OCI-LY7 (cell line): ENCODE measurements around the gene SAMD13. TPM values are rescaled to one million over a fixed set of nuclear protein-coding genes. Genes with fewer than 3 reads are reported as not detected.

ENCODE experiments used
- BruUV-seq: library from RNA; stranded (reverse); fragments of 400-500 nt; replicated peaks from 2 replicates; lab custom pipeline; 2021; lab: Mats Ljungman, UMichigan
- CTCF ChIA-PET: fragments of 300-600 bp; sonication (Branson Sonifier 250); formaldehyde crosslinking; loops from one replicate; lab custom pipeline; 2022; ENCODE audit warnings: antibody characterized with exemption; ENCODE audit not compliant: unreplicated experiment; lab: Charles Lee
- POLR2A ChIA-PET: fragments of 300-600 bp; sonication (Branson Sonifier 250); formaldehyde crosslinking; loops from one replicate; lab custom pipeline; 2022; ENCODE audit warnings: antibody characterized with exemption; lab: Charles Lee
- DNase-seq: peaks from one replicate; pipeline ENCODE4 v3.0.0-alpha.2; 2015; ENCODE audit warnings: low spot score
- H2AFZ ChIP-seq: fragments of 200-600 bp; sonication (generic), shearing (Covaris generic); 2 replicates; pipeline ENCODE4 v1.6.1; 2014; ENCODE audit warnings: mild to moderate bottlenecking, antibody characterized with exemption, low read length, moderate library complexity
- H3K27ac ChIP-seq: fragments of 200-600 bp; sonication (generic); 2 replicates; pipeline ENCODE4 v1.5.1; 2014; ENCODE audit warnings: mixed run types, low read depth, mild to moderate bottlenecking, moderate library complexity, low read length, inconsistent platforms; ENCODE audit not compliant: poor library complexity, severe bottlenecking
- H3K36me3 ChIP-seq: fragments of 200-600 bp; sonication (generic); 2 replicates; pipeline ENCODE4 v1.6.1; 2014; ENCODE audit warnings: mild to moderate bottlenecking, antibody characterized with exemption, low read length, moderate library complexity, mixed read lengths; ENCODE audit not compliant: insufficient read depth
- H3K4me1 ChIP-seq: fragments of 200-600 bp; sonication (generic); 2 replicates; pipeline ENCODE4 v1.5.1; 2014; ENCODE audit warnings: mild to moderate bottlenecking, low read length; ENCODE audit not compliant: insufficient read depth, poor library complexity, severe bottlenecking
- H3K4me2 ChIP-seq: fragments of 200-600 bp; sonication (generic); 2 replicates; pipeline ENCODE4 v1.6.1; 2014; ENCODE audit warnings: mild to moderate bottlenecking, low read length
- H3K4me3 ChIP-seq: fragments of 200-600 bp; sonication (generic); 2 replicates; pipeline ENCODE4 v1.5.1; 2014; ENCODE audit warnings: mild to moderate bottlenecking, low read depth, low read length; ENCODE audit not compliant: poor library complexity, severe bottlenecking
- H3K79me2 ChIP-seq: fragments of 200-600 bp; sonication (generic); 2 replicates; pipeline ENCODE4 v1.6.1; 2016; ENCODE audit warnings: low read depth, mild to moderate bottlenecking, low read length, moderate library complexity, mixed read lengths; ENCODE audit not compliant: insufficient read depth
- H3K9me2 ChIP-seq: fragments of 200-600 bp; sonication (generic); 2 replicates; pipeline ENCODE4 v1.6.1; 2016; ENCODE audit warnings: mild to moderate bottlenecking, low read length, mixed read lengths; ENCODE audit not compliant: insufficient read depth
- H3K9me3 ChIP-seq: fragments of 200-600 bp; sonication (generic); 2 replicates; pipeline ENCODE4 v1.6.1; 2014; ENCODE audit warnings: mild to moderate bottlenecking, mixed run types, low read length, mixed read lengths
- H4K20me1 ChIP-seq: fragments of 200-600 bp; sonication (generic); 2 replicates; pipeline ENCODE4 v1.6.1; 2014; ENCODE audit warnings: mild to moderate bottlenecking, antibody characterized with exemption, low read length, moderate library complexity, mixed read lengths; ENCODE audit not compliant: insufficient read depth
- EZH2phosphoT487 ChIP-seq: fragments of 200-600 bp; sonication (generic); IDR thresholded peaks from 2 replicates; pipeline ENCODE4 v1.6.1; 2018; ENCODE audit warnings: low read depth, borderline replicate concordance, mild to moderate bottlenecking, mixed run types, antibody characterized with exemption, low read length, moderate library complexity, mixed read lengths
- intact Hi-C: fragments of 100-400 bp; cut with micrococcal nuclease; formaldehyde crosslinking; loops from one replicate; pipeline ENCODE4 v1.10.0; 2022; ENCODE audit not compliant: unreplicated experiment
- total RNA-seq, 2 experiments: library from RNA; depleted of rRNA in 1 of 2; stranded (reverse); fragments of >200 nt in 1 of 2; shearing (Covaris generic) in 1 of 2; gene quantifications; 2 replicates each; pipeline ENCODE4 v1.2.3, GENCODE V29; 2014 to 2022
- TF ChIP-seq, protein P1 (sequence below): fragments of 200-600 bp; sonication (generic); conservative IDR thresholded peaks from 2 replicates; pipeline ENCODE4 v1.5.1; 2014; ENCODE audit warnings: mild to moderate bottlenecking, antibody characterized with exemption, low read length, moderate library complexity, mixed read lengths

Gene SAMD13
- total RNA-seq, 2 experiments from 2014 or later: 5.4 to 5.7 TPM

DNA sequence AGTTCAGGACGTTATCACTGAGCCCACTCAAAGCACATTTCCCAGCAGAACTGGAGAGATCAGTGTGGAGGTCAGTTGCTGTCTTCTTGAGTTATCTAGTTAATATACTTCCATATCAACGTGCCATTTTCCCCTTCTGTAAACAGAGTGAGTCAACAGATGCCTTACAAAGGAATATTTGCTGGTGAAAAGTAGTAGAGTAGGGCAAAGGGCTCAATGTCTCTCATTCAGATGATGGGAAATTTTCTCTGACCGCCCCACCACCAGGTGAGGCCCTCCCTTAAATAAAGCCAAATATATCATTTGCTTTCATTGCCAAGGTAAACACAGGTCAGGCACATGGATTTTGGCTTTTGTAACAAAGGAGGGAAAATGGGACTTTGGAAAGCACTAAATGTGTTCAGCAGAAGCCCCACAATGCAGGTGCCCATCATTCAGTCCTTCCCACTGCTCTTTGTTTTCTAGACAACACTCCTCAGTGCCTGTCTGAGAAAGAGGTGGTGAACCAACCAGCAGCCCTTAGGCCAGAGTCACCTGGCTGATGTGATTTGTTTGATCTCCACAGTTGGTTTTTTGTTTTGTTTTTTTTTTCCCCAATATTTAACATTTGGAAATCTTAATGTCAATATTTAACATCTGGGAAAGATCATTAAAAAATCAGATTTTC is 40.5 kb upstream of the SAMD13 start:
- TF ChIP-seq, protein P1, sequence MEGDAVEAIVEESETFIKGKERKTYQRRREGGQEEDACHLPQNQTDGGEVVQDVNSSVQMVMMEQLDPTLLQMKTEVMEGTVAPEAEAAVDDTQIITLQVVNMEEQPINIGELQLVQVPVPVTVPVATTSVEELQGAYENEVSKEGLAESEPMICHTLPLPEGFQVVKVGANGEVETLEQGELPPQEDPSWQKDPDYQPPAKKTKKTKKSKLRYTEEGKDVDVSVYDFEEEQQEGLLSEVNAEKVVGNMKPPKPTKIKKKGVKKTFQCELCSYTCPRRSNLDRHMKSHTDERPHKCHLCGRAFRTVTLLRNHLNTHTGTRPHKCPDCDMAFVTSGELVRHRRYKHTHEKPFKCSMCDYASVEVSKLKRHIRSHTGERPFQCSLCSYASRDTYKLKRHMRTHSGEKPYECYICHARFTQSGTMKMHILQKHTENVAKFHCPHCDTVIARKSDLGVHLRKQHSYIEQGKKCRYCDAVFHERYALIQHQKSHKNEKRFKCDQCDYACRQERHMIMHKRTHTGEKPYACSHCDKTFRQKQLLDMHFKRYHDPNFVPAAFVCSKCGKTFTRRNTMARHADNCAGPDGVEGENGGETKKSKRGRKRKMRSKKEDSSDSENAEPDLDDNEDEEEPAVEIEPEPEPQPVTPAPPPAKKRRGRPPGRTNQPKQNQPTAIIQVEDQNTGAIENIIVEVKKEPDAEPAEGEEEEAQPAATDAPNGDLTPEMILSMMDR: no peak
- no peak for TF ChIP-seq EZH2phosphoT487
- H3K9me3 ChIP-seq: no peaks in the 10 kb centered on the region
- H4K20me1 ChIP-seq: no peaks in the 10 kb centered on the region
- no peaks in the 10 kb centered on the region for H3K9me2 ChIP-seq
- ChIA-PET POLR2A (no interaction called here), CTCF (no interaction called here)
- no peak overlapping the region for H2AFZ ChIP-seq
- intact Hi-C loops: no loop called here
- no peak for DNase-seq
- H3K36me3 ChIP-seq: no peaks in the 10 kb centered on the region
- H3K4me1 ChIP-seq: no peaks in the 10 kb centered on the region
- no peak overlapping the region for H3K4me3 ChIP-seq
- no peaks in the 10 kb centered on the region for H3K79me2 ChIP-seq
- no peak overlapping the region for H3K27ac ChIP-seq
- no peak overlapping the region for H3K4me2 ChIP-seq
- no TSS peak for BruUV-seq

DNA sequence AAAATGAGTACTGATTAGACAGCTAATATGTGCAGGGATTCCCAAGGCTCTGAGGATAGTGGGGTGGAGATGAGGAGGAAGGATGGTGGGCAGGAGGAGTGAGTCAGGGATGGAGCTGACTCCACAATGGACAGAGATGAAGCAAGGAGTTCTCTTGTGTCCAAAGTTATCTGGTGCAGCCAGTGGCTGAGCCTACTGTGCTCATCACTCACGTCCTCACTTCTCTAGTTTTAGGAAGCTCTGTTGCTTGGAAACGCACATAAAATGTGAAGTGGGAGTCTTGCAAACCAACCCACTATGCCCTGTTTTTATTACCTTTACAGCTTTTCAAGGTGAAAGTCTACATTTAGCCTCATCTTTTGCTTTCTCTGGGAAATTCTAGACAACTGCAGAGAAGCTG is 36.5 kb upstream of the SAMD13 start:
- H3K9me2 ChIP-seq: no peaks in the 10 kb centered on the region
- no TSS peak for BruUV-seq
- ChIA-PET POLR2A (interaction anchor here (0.8 to 1.1 kb wide), 2 partner anchors 10 to 33 kb away, joined by 3 to 4 read pairs; no protein-coding TSS in a partner anchor), CTCF (no interaction called here)
- H3K79me2 ChIP-seq: no peaks in the 10 kb centered on the region
- H4K20me1 ChIP-seq: no peaks in the 10 kb centered on the region
- no peaks in the 10 kb centered on the region for H3K4me1 ChIP-seq
- no peaks in the 10 kb centered on the region for H3K36me3 ChIP-seq
- intact Hi-C loops: no loop called here
- TF ChIP-seq, protein P1: no peak
- TF ChIP-seq EZH2phosphoT487: no peak
- H3K4me2 ChIP-seq: no peak overlapping the region
- DNase-seq: no peak
- H3K27ac ChIP-seq: no peak overlapping the region
- no peak overlapping the region for H3K4me3 ChIP-seq
- H2AFZ ChIP-seq: no peak overlapping the region
- no peaks in the 10 kb centered on the region for H3K9me3 ChIP-seq

DNA sequence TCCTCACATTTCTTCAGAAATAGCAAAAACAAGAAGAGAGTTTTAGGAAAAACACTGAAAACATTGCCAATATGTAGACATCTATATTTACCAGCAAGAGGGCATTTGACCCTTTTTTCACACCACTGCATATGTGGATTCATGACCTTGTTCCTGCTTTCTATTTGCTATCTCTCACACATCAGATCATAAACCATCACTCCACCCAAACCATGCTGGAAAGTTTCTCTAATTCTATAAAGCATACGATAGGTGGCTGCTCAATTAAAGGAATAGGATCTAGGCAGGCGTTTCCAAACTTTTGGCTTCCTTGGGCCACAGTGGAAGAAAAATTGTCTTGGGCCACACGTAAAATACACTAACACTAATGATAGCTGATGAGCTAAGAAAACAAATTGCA is 35.6 kb upstream of the SAMD13 start:
- ChIA-PET CTCF (no interaction called here), POLR2A (interaction anchor here (0.8 to 1.1 kb wide), 4 partner anchors 11 to 122 kb away, joined by 3 to 5 read pairs (median 4); partner anchors contain the start of genes PRKACB and SAMD13)
- BruUV-seq: no TSS peak
- intact Hi-C loops: no loop called here
- no peaks in the 10 kb centered on the region for H3K9me2 ChIP-seq
- TF ChIP-seq, protein P1: no peak
- no peak for TF ChIP-seq EZH2phosphoT487
- H2AFZ ChIP-seq: no peak overlapping the region
- H3K4me1 ChIP-seq: peaks cover 5% of the 10 kb centered on the region
- H3K4me3 ChIP-seq: no peak overlapping the region
- H3K27ac ChIP-seq: no peak overlapping the region
- H3K79me2 ChIP-seq: no peaks in the 10 kb centered on the region
- no peaks in the 10 kb centered on the region for H3K9me3 ChIP-seq
- no peaks in the 10 kb centered on the region for H3K36me3 ChIP-seq
- DNase-seq: no peak
- H4K20me1 ChIP-seq: no peaks in the 10 kb centered on the region
- H3K4me2 ChIP-seq: no peak overlapping the region
